NOMO-1 treated with DMSO at 0.1 percent for 48 hours (cell line): Measurements from ENCODE around the gene AVL9.
"Not testable (repeated sequence)": the region's sequence is repeated elsewhere in the genome, so short reads cannot be mapped to it uniquely, and the experiment has no call there.

Experiments used
- DNase-seq: peaks from one replicate; lab custom pipeline; 2025; ENCODE audit not compliant: unreplicated experiment; lab: John Stamatoyannopoulos, UW

Gene AVL9

DNA sequence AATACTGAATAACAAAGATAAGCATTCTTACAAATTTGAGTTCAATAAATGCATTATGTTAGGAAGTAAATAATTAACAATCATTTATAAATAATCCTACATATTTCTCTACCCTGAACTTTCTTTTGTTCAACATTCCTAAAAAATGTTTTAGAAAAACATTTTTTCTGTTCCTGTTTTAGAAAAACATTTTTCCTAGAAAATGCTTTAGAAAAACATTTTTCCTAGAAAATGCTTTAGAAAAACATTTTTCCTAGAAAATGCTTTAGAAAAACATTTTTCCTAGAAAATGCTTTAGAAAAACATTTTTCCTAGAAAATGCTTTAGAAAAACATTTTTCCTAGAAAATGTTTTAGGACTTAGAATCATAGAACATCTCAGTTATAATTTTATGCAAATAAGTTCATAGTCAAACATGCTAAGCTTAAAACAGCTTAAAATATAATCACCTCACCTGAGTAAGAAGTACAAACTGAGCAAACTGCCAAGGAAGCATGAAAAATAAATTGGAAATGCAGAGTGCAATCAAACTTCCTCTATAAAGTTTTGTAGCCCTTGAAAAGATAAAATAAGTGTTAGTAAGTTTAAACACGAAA lies 139.6 kb downstream of the AVL9 start:
- not testable (repeated sequence) for DNase-seq

DNA sequence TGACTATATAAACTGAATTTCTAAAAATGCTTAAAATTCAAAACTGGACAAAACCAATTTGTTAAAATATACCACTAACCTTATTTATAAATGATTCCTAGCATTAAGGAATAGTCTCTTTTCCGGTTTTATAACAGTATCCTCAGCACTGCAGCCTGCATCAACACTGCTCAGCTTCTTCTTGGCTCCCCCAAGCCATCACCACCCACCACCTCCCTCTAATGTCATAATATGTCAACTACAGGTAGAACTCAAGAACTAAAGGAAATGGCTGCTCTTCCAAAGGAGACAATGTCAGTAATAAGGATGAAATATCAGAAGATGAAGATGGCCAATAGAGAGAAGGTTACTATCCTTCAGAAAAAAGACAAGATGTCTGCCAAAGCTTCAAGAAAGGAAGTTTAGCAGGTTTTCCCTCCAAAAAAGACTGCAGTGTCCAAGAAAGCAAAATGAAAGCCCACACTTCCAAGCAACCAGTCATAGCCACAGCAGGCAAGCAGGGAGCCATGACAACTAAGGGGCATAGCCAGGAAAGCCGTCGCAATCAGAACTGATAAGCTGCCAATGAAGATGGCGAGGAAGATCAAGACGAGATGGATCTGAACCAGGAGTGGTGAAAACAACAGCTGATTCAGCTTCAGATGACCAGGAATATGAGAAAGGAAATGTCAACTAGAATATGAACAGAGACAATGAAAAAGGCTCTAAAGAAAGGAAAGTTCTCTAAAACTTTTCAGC lies 141.6 kb downstream of the AVL9 start:
- not testable (repeated sequence) for DNase-seq

DNA sequence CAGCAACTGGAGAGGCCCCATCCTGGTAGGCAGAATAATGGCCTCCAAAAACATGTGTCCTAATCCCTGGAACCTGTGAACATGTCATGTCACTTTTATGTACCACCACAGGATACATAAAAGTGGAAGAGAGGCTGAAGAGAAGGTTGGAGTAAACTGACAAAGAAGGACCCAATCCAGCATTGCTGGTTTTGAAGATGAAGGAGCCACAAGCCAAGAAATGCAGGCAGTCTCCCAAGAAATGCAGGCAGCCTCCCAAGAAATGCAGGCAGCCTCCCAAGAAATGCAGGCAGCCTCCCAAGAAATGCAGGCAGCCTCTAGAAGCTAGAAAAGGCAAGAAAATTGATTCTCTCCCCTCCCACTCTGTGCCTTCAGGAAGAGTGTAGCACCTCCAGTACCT lies 142.3 kb downstream of the AVL9 start:
- DNase-seq: not testable (repeated sequence)
